NCI-H524 treated with DMSO at 0.1 percent for 48 hours (cell line): Measurements from ENCODE around the gene RALGPS1.

Source experiments
- DNase-seq: peaks from one replicate; lab custom pipeline; 2025; lab: John Stamatoyannopoulos, UW

Gene RALGPS1

GRCh38 chr9:127078988-127079387 lies 164.4 kb downstream of the RALGPS1 start:
- no peak for DNase-seq

GRCh38 chr9:127079446-127080140 lies 165.0 kb downstream of the RALGPS1 start:
- no peak for DNase-seq

GRCh38 chr9:127081250-127082185 lies 166.9 kb downstream of the RALGPS1 start:
- DNase-seq = no peak

DNA sequence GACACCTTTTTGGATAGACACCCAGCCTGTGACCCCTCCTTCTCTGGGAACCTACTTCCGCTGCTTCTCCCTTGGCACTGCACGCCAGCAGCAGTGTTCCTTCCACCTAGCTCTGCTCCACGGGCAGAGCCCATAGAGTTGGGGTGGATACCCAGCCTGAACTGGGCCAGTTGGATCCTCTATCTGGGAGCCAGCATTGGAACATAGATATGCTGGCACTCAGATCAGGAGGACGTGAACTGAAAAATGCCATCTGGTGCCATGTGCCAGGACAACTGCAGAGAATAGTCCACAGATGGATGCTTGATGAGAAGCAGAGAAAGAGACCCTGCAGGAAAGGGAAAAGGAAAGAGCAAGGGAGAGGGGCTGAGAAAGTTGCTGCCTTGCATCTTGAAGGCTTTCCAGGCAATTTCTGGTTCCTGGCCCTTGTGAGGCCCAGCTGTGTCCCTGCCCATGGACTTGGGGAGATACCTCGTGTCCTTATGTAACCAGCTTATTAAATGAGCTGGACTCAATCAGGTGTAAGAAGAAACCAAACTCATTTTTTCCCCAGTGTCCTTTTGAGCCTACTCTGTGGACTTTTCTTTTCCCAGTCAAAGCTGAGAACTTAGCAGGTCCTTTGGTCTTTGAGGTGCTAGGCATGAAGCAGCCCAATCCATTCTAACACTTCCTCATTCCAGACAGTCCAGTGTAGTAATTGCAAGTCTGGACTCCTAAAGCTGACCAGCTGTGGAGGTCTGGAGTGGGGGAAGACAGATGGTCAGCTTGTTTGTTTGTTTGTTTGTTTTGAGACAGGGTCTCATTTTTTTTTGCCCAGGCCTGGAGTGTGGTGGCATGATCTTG lies 168.8 kb downstream of the RALGPS1 start:
- peak; percentile 28 for DNase-seq

- no peak for DNase-seq
These were observed 169.8 kb downstream of the RALGPS1 start for GRCh38 chr9:127084076-127085039.

DNA sequence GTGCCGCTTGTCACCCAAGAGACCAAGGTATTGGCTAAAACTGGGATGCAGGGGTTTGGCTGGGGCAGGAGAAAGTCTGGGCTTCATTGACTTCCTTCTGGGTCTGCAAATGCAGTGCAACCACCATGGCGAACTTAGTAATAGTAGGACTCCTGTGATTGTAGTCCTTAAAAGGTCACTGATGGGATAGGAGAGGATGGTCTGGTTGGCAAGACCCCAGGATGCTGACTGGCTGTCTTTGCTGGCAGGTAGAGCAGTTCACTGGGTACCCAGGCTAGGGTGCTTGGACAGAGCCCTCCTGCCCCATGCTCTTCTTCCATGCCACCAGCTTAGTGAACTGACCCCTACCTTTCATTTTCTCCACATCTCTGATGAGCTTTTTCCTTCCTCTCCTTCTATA lies 170.6 kb downstream of the RALGPS1 start:
- DNase-seq = no peak

DNA sequence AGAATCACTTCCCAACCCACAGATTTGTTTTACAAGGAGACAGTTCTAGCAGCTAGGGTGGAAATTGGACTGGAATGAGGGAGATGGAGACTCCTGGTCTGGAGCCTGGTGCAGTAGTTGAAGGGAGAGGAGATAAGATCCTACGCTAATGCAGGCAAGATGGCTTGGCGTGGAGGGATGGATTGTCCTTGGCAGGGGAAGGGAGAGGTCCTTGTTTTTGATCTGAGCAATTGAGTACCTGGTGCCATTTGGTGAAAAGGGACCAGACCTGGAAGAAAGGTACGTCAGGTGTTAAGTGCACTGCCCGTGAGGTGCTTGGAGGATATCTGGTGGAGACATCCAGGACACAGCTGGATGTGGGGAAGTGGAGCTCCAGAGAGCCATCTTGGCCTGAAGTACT lies 172.2 kb downstream of the RALGPS1 start:
- DNase-seq = no peak

DNA sequence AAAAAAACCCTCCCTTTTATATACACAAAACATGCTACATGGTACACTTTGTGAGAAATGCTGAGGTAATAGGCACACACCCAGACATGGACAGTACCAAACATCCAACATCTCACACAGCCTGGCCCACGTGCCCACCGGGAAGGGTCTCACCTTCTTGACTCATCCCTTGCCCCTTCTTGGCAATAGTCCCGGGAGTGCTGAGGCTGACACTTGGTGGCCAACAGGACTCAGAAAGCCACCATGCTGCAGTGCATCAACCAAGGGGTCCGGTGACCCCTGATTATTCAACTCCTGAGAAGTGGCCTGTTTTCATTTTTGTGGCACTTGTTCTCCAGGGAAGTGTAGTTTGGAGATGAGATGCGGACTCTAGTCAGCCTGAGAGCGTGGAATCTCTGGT lies 172.8 kb downstream of the RALGPS1 start:
- no peak for DNase-seq

GRCh38 chr9:127087836-127088235 lies 173.3 kb downstream of the RALGPS1 start:
- no peak for DNase-seq

DNA sequence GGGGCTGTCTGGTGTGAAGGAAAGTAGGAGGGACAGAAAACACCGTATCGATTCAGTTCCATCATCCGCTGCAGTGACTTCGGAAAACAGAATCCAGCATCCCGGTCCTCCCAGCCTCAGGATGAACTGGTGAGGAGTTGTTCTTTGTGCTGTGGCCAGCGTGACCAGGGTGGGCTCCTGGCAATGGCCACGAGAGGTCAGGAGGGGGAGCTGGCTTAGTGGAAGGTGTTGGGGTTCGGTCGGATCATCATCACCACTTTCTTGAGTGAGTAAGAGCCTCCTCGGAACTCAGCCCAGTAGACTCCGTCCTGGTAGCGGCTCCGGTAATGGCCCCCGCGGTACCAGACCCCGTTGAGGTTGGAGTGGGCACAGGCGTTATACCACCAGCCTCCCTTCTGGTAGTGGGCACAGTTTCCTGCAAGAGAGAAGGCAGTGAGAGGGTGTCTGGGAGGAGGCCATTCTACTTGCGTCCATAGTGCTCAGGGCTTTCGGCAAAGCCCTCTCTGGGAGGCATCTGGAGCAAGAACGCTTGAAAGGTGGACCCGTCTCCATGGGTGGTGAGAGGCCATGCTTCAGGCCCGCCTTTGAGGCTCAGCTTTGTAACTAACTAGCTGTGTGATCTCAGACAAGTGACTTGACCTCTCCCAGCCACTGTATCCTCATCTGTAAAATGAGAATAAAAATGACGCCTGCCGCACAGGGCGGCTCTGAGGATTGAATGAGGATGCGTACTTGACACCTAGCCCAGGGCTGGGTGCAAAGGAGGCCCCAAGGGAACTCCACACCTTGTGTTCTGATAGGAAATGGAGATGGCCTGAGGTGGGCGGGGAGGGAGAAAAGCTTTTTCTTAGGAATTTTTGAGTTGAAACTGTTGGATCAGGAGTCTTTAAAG lies 174.4 kb downstream of the RALGPS1 start:
- no peak for DNase-seq

GRCh38 chr9:127089631-127090081 lies 175.1 kb downstream of the RALGPS1 start:
- no peak for DNase-seq

GRCh38 chr9:127090341-127090985 lies 175.9 kb downstream of the RALGPS1 start:
- no peak for DNase-seq

DNA sequence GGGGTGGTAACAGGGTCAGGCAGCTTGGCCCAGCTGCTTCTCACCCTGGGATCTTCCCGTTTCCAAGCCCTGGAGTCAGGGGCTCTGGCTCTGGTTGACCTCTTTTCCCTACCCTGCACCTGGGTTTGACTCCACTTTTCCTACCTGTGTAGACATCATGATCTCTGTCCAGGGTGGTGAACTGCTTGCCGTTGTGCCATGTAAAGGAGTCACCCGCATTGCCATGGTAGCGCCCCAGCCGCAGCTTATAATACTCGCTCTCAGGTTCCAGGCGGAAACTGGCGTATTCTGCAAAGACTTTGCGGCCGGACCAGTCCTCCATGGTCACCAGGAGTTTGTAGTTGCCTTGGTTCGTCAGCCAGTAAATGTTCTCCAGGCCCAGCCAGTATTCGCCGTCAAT lies 176.9 kb downstream of the RALGPS1 start:
- no peak for DNase-seq

GRCh38 chr9:127092041-127092608 lies 177.5 kb downstream of the RALGPS1 start:
- DNase-seq = no peak

GRCh38 chr9:127093319-127094020 lies 178.9 kb downstream of the RALGPS1 start:
- no peak for DNase-seq

DNA sequence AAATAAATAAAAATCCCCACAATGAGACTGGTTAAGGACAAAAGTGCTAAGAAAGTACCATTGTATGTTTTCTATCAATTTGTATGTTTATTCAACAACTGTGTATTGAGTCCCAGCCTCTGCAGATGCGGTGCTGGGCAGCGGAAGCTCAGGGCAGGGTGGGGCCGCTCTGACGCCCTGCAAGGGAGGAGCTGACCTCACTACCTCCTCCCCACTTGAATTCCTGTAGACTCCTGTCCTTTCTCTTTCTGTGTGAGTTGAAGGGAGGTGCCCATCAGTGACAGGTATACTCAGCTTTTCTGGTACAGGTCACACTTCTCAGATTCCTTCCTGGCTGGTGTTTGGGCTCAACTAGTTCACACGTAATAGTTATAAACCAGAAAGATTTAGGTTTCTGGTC lies 180.8 kb downstream of the RALGPS1 start:
- DNase-seq = no peak

DNA sequence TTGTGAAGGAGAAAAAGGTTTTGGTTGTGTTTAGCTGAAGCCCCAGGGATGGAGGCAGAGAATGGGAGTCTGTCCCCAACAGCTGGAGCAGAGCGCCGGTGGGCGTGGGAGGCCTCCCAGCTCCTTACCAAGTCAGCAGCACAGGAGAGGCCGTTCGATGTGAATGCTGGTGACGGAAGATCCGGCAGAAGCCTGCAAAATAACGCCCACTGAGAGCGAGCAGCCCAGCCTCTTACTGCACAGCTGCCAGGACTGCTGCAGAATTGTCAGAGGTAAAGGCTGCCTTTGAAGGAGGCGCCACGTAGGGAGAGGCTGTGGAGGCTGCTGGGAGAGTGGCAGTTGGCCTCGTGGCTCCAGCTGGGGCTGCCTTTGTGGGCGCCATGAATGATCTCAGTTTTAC lies 181.6 kb downstream of the RALGPS1 start:
- DNase-seq = no peak

DNA sequence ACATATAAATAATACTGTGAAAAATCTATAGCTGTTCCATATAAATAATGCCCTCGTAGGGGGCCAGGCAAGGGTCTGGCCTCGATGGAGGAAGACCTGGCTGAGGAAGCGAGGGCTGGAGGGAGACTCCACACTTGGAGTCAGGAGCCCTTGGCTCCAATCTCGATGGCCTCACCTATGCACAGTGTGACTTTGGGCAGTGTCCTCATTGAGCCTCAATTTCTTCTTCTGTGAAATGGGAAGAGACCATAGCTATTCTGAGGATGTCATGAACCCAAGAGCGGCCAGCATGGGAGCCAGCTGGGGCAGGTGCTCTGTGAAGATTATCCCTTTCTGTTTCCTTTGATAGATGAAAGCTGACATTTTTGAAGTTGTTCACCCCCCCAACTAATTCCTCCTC lies 183.1 kb downstream of the RALGPS1 start:
- DNase-seq = no peak
